ENCODE data around the gene HEATR3. TPM values are rescaled to one million over a fixed set of nuclear protein-coding genes. Genes with fewer than 3 reads are reported as not detected.

Gene HEATR3
- total and polyA plus RNA-seq, 2 donors (not counting 1 experiment from before 2014, with no cell fraction given) = 18.0 to 21.0 TPM

DNA sequence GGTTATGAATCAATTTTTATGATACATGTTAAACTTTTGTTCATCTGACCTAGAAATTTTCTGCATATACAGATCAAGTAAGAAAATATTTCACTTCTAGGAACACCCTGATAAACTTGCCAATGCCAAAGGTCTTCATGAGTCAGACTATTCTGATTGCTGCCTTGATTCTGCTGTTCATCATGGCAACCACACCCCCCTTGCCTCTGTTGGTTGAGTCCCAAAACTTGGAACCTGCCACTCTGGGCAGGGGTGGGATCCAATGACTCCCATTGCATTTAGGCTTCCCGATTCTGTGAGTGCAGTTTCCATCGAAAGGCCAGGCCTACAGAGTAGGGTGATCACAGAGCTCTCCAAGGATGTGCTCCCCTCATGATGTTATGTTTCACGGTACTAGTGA lies 71.5 kb downstream of the HEATR3 start:
- Histone ChIP-seq H3K4me2 (replicated peaks; ENCODE audit: low read depth, low read length, poor library complexity, severe bottlenecking) (no peak overlapping the region), H3K4me1 (ENCODE audit: control insufficient read depth in 2 of 2, insufficient read depth in 2 of 2, low read length in 2 of 2) (no peaks in the 10 kb centered on the region), H3K36me3 (replicated peaks in 1 of 2; ENCODE audit: control extremely low read depth in 1 of 2, control insufficient read depth in 1 of 2, extremely low read depth in 1 of 2, insufficient read depth in 2 of 2, low read length in 1 of 2) (no peaks in the 10 kb centered on the region), H3K9ac (ENCODE audit: low read length) (no peak overlapping the region), H3K9me3 (ENCODE audit: control extremely low read depth in 1 of 3, control insufficient read depth in 2 of 3, insufficient read depth in 1 of 3, low read length in 2 of 3) (no peaks in the 10 kb centered on the region), H2AFZ (ENCODE audit: insufficient read depth, low read depth, low read length, poor library complexity, severe bottlenecking) (no peak overlapping the region), H3K27me3 (replicated peaks in 1 of 4; ENCODE audit: control extremely low read depth in 1 of 4, control insufficient read depth in 3 of 4, insufficient read depth in 4 of 4, low read length in 3 of 4) (no peaks in the 10 kb centered on the region), H4K20me1 (ENCODE audit: control insufficient read depth, insufficient read depth, low read length, poor library complexity, severe bottlenecking) (no peaks in the 10 kb centered on the region), H3K4me3 (ENCODE audit: control extremely low read depth in 1 of 5, extremely low read depth in 1 of 5, insufficient read depth in 1 of 5, low read depth in 2 of 5, low read length in 4 of 5) (no peak overlapping the region), H3K79me2 (ENCODE audit: control insufficient read depth, insufficient read depth, low read length) (no peaks in the 10 kb centered on the region), H3K27ac (ENCODE audit: low read length in 2 of 2) (no peak overlapping the region)
- ATAC-seq (ENCODE audit: low read depth) = no peak
- TF ChIP-seq EZH2 (IDR thresholded peaks at IDR 0.05; ENCODE audit: borderline replicate concordance, insufficient read depth, low read depth, low read length, poor library complexity, severe bottlenecking) = no peak
- TF ChIP-seq, protein P1, sequence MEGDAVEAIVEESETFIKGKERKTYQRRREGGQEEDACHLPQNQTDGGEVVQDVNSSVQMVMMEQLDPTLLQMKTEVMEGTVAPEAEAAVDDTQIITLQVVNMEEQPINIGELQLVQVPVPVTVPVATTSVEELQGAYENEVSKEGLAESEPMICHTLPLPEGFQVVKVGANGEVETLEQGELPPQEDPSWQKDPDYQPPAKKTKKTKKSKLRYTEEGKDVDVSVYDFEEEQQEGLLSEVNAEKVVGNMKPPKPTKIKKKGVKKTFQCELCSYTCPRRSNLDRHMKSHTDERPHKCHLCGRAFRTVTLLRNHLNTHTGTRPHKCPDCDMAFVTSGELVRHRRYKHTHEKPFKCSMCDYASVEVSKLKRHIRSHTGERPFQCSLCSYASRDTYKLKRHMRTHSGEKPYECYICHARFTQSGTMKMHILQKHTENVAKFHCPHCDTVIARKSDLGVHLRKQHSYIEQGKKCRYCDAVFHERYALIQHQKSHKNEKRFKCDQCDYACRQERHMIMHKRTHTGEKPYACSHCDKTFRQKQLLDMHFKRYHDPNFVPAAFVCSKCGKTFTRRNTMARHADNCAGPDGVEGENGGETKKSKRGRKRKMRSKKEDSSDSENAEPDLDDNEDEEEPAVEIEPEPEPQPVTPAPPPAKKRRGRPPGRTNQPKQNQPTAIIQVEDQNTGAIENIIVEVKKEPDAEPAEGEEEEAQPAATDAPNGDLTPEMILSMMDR (IDR thresholded peaks at IDR 0.05) = no peak
- Mint-ChIP-seq H3K4me1 (no peaks in the 10 kb centered on the region), H3K27me3 (no peaks in the 10 kb centered on the region), H3K27ac (no peak overlapping the region), H3K9me3 (ENCODE audit: insufficient read depth) (no peaks in the 10 kb centered on the region), H3K4me3 (no peak overlapping the region)
- intact Hi-C loops (cut with micrococcal nuclease) = no loop called here
- no peak for DNase-seq
- WGBS (ENCODE audit: insufficient coverage) = 100% methylated on average over 2 of the region's 3 CpGs
- POLR2A ChIA-PET = no interaction called here
- CTCF ChIA-PET = no interaction called here

DNA sequence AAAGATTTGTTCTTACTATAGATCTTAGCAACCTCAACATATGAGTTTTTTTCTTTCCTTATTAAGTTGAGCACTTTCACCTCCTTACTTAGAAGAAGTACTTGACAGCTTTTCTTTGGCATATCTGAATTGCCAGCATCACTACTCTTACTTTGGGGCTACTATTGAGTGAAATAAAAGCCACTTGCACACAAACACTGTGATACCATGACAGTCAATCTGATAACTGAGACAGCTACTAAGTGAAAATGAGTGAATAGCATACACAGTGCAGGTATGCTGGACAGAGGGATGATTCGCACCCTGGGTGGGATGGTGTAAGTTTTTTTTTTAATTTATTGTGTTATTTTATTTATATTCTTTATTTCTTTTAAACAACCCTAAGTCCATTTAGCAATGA lies 73.8 kb downstream of the HEATR3 start:
- Histone ChIP-seq H3K9ac (ENCODE audit: low read length) (no peak overlapping the region), H3K9me3 (ENCODE audit: control extremely low read depth in 1 of 3, control insufficient read depth in 2 of 3, insufficient read depth in 1 of 3, low read length in 2 of 3) (no peaks in the 10 kb centered on the region), H3K4me1 (ENCODE audit: control insufficient read depth in 2 of 2, insufficient read depth in 2 of 2, low read length in 2 of 2) (no peaks in the 10 kb centered on the region), H3K4me2 (replicated peaks; ENCODE audit: low read depth, low read length, poor library complexity, severe bottlenecking) (no peak overlapping the region), H4K20me1 (ENCODE audit: control insufficient read depth, insufficient read depth, low read length, poor library complexity, severe bottlenecking) (no peaks in the 10 kb centered on the region), H3K4me3 (ENCODE audit: control extremely low read depth in 1 of 5, extremely low read depth in 1 of 5, insufficient read depth in 1 of 5, low read depth in 2 of 5, low read length in 4 of 5) (no peak overlapping the region), H2AFZ (ENCODE audit: insufficient read depth, low read depth, low read length, poor library complexity, severe bottlenecking) (no peak overlapping the region), H3K79me2 (ENCODE audit: control insufficient read depth, insufficient read depth, low read length) (no peaks in the 10 kb centered on the region), H3K36me3 (replicated peaks in 1 of 2; ENCODE audit: control extremely low read depth in 1 of 2, control insufficient read depth in 1 of 2, extremely low read depth in 1 of 2, insufficient read depth in 2 of 2, low read length in 1 of 2) (no peaks in the 10 kb centered on the region), H3K27me3 (replicated peaks in 1 of 4; ENCODE audit: control extremely low read depth in 1 of 4, control insufficient read depth in 3 of 4, insufficient read depth in 4 of 4, low read length in 3 of 4) (no peaks in the 10 kb centered on the region), H3K27ac (ENCODE audit: low read length in 2 of 2) (no peak overlapping the region)
- CTCF ChIA-PET = no interaction called here
- TF ChIP-seq EZH2 (IDR thresholded peaks at IDR 0.05; ENCODE audit: borderline replicate concordance, insufficient read depth, low read depth, low read length, poor library complexity, severe bottlenecking) = no peak
- TF ChIP-seq, protein P1 (IDR thresholded peaks at IDR 0.05) = no peak
- no peak overlapping the region for H3K27ac Mint-ChIP-seq
- H3K9me3 Mint-ChIP-seq (ENCODE audit: insufficient read depth) = no peaks in the 10 kb centered on the region
- DNase-seq = no peak
- no peaks in the 10 kb centered on the region for H3K27me3 Mint-ChIP-seq
- POLR2A ChIA-PET = no interaction called here
- ATAC-seq (ENCODE audit: low read depth) = no peak
- WGBS (ENCODE audit: insufficient coverage) = no CpG with 5 or more reads among the region's 1 CpG
- H3K4me1 Mint-ChIP-seq = no peaks in the 10 kb centered on the region
- intact Hi-C loops (cut with micrococcal nuclease) = no loop called here
- H3K4me3 Mint-ChIP-seq = no peak overlapping the region
